Osteocyte (in vitro differentiated cells): ENCODE data around the gene PRDM2. TPM values are rescaled to one million over a fixed set of nuclear protein-coding genes. Genes with fewer than 3 reads are reported as not detected.

Source experiments
- DNase-seq: peaks from one replicate; pipeline ENCODE4 v3.0.0; 2021; ENCODE audit warnings: mixed read lengths; ENCODE audit not compliant: unreplicated experiment; ENCODE audit errors: extremely low spot score
- H3K27ac Mint-ChIP-seq: one replicate; pipeline ENCODE4 v1.8.0; 2021; ENCODE audit warnings: mild to moderate bottlenecking, mixed read lengths; ENCODE audit not compliant: unreplicated experiment
- H3K27me3 Mint-ChIP-seq: one replicate; pipeline ENCODE4 v1.8.0; 2021; ENCODE audit warnings: mixed read lengths; ENCODE audit not compliant: unreplicated experiment
- H3K36me3 Mint-ChIP-seq: one replicate; pipeline ENCODE4 v1.8.0; 2021; ENCODE audit warnings: mixed read lengths; ENCODE audit not compliant: unreplicated experiment
- H3K4me1 Mint-ChIP-seq: one replicate; pipeline ENCODE4 v1.8.0; 2021; ENCODE audit warnings: mixed read lengths; ENCODE audit not compliant: unreplicated experiment
- H3K4me3 Mint-ChIP-seq: one replicate; pipeline ENCODE4 v1.8.0; 2021; ENCODE audit warnings: mild to moderate bottlenecking, moderate library complexity, mixed read lengths; ENCODE audit not compliant: unreplicated experiment
- H3K9me3 Mint-ChIP-seq: one replicate; pipeline ENCODE4 v1.8.0; 2021; ENCODE audit warnings: mixed read lengths; ENCODE audit not compliant: unreplicated experiment
- CTCF ChIP-seq: fragments of 200-600 bp; sonication (generic); IDR thresholded peaks from 2 replicates; pipeline ENCODE4 v1.5.0; 2021; ENCODE audit warnings: antibody characterized with exemption, mild to moderate bottlenecking, moderate library complexity
- total RNA-seq: library from RNA; stranded (reverse); gene quantifications from 2 replicates; pipeline ENCODE4 v1.2.1, GENCODE V29; 2021

PRDM2 gene
- total RNA-seq, 1 donor from 2014 or later: 51.7 TPM

- Mint-ChIP-seq H3K9me3 (no peaks in the 10 kb centered on the region), H3K4me3 (no peak overlapping the region), H3K27me3 (no peaks in the 10 kb centered on the region), H3K4me1 (no peaks in the 10 kb centered on the region), H3K27ac (no peak overlapping the region), H3K36me3 (peaks cover 9% of the 10 kb centered on the region)
- no peak for DNase-seq
- TF ChIP-seq CTCF: no peak
Measured at GRCh38 chr1:13801655-13802486, 101.9 kb downstream of the PRDM2 start.

GRCh38 chr1:13802782-13803545 is 103.0 kb downstream of the PRDM2 start:
- Mint-ChIP-seq H3K27ac (no peak overlapping the region), H3K4me1 (no peaks in the 10 kb centered on the region), H3K27me3 (no peaks in the 10 kb centered on the region), H3K4me3 (no peak overlapping the region), H3K36me3 (peaks cover 9% of the 10 kb centered on the region), H3K9me3 (no peaks in the 10 kb centered on the region)
- no peak for TF ChIP-seq CTCF
- no peak for DNase-seq

- no peaks in the 10 kb centered on the region for H3K27me3 Mint-ChIP-seq
- H3K4me1 Mint-ChIP-seq: no peaks in the 10 kb centered on the region
- TF ChIP-seq CTCF: no peak
- H3K9me3 Mint-ChIP-seq: no peaks in the 10 kb centered on the region
- DNase-seq: no peak
- H3K36me3 Mint-ChIP-seq: peaks cover 13% of the 10 kb centered on the region
- H3K4me3 Mint-ChIP-seq: no peak overlapping the region
- no peak overlapping the region for H3K27ac Mint-ChIP-seq
Measured at GRCh38 chr1:13803546-13804239, 103.7 kb downstream of the PRDM2 start.

GRCh38 chr1:13804240-13804633 is 104.2 kb downstream of the PRDM2 start:
- no peak for DNase-seq
- no peak overlapping the region for H3K4me3 Mint-ChIP-seq
- H3K4me1 Mint-ChIP-seq: no peaks in the 10 kb centered on the region
- TF ChIP-seq CTCF: no peak
- no peaks in the 10 kb centered on the region for H3K27me3 Mint-ChIP-seq
- no peaks in the 10 kb centered on the region for H3K9me3 Mint-ChIP-seq
- H3K27ac Mint-ChIP-seq: no peak overlapping the region
- H3K36me3 Mint-ChIP-seq: peaks cover 11% of the 10 kb centered on the region
